Fibroblast of lung (primary cell): ENCODE data around the gene AGBL1. TPM values are rescaled to one million over a fixed set of nuclear protein-coding genes. Genes with fewer than 3 reads are reported as not detected.

Experiments used
- DNase-seq, 2 donors: peaks; one replicate each; pipeline versions ENCODE4 v3.0.0 to v3.0.0-alpha.2; 2010; ENCODE audit warnings: low read depth in 2 of 2
- H2AFZ ChIP-seq: 2 replicates; pipeline ENCODE4 v1.5.1; 2012; ENCODE audit warnings: low read length, control low read depth, inconsistent platforms
- H3K27ac ChIP-seq: 2 replicates; pipeline ENCODE4 v1.5.1; 2011; ENCODE audit warnings: low read length, control low read depth; ENCODE audit not compliant: insufficient read depth
- H3K27me3 ChIP-seq: 2 replicates; pipeline ENCODE4 v1.5.1; 2011; ENCODE audit warnings: mild to moderate bottlenecking, low read length; ENCODE audit not compliant: control insufficient read depth, insufficient read depth
- H3K36me3 ChIP-seq: 2 replicates; pipeline ENCODE4 v1.5.1; 2011; ENCODE audit warnings: low read length; ENCODE audit not compliant: control insufficient read depth, insufficient read depth
- H3K4me1 ChIP-seq: 2 replicates; pipeline ENCODE4 v1.5.1; 2011; ENCODE audit warnings: low read length; ENCODE audit not compliant: control insufficient read depth, insufficient read depth; ENCODE audit errors: extremely low read depth
- H3K4me2 ChIP-seq: 2 replicates; pipeline ENCODE4 v1.5.1; 2011; ENCODE audit warnings: low read length, control low read depth; ENCODE audit not compliant: insufficient read depth; ENCODE audit errors: extremely low read depth
- H3K4me3 ChIP-seq, 4 experiments: fragments of 200-600 bp in 1 of 4; sonication (generic) in 1 of 4; replicated peaks in 1 of 4; 2 replicates each; pipeline ENCODE4 v1.5.1; 2011 to 2016; ENCODE audit warnings: low read length in 4 of 4, low read depth in 3 of 4, mild to moderate bottlenecking in 3 of 4, control low read depth in 2 of 4, inconsistent platforms in 1 of 4, mixed read lengths in 1 of 4; ENCODE audit not compliant: insufficient read depth in 1 of 4; ENCODE audit errors: control extremely low read depth in 1 of 4
- H3K79me2 ChIP-seq: 2 replicates; pipeline ENCODE4 v1.5.1; 2012; ENCODE audit warnings: mild to moderate bottlenecking, low read length, inconsistent platforms; ENCODE audit not compliant: control insufficient read depth, insufficient read depth
- H3K9ac ChIP-seq: 2 replicates; pipeline ENCODE4 v1.5.1; 2011; ENCODE audit warnings: mild to moderate bottlenecking, low read length, control low read depth; ENCODE audit not compliant: insufficient read depth
- H3K9me3 ChIP-seq: 2 replicates; pipeline ENCODE4 v1.5.1; 2012; ENCODE audit warnings: low read depth, low read length; ENCODE audit not compliant: control insufficient read depth, insufficient read depth
- H4K20me1 ChIP-seq: 2 replicates; pipeline ENCODE4 v1.5.1; 2011; ENCODE audit warnings: low read length; ENCODE audit not compliant: control insufficient read depth, insufficient read depth; ENCODE audit errors: extremely low read depth
- CTCF ChIP-seq, 2 donors: IDR thresholded peaks in 1 of 2; conservative IDR thresholded peaks in 1 of 2; 1 replicate in 1 of 2; 2 replicates in 1 of 2; pipeline ENCODE4 v1.5.1; 2011 to 2012; ENCODE audit warnings: low read length in 2 of 2, control low read depth in 1 of 2, inconsistent platforms in 1 of 2, low read depth in 1 of 2, mild to moderate bottlenecking in 1 of 2
- EZH2 ChIP-seq: IDR thresholded peaks from 2 replicates; pipeline ENCODE4 v1.5.1; 2012; ENCODE audit warnings: low read length, control low read depth, mild to moderate bottlenecking; ENCODE audit errors: missing control alignments
- polyA plus RNA-seq, 2 donors: library from polyadenylated mRNA; depleted of rRNA in 1 of 2; stranded (reverse) in 1 of 2; unstranded in 1 of 2; fragments of >200 nt; gene quantifications; 2 replicates each; pipeline ENCODE4 v1.2.1, GENCODE V29; 2011 to 2012; ENCODE audit warnings: missing spikeins in 1 of 2
- total RNA-seq: library from RNA; depleted of rRNA; stranded (reverse); fragments of >200 nt; gene quantifications from 2 replicates; pipeline ENCODE4 v1.2.1, GENCODE V29; 2014

Gene AGBL1
- total and polyA plus RNA-seq, 2 donors (not counting 1 experiment from before 2014, with no cell fraction given) = not detected

- Histone ChIP-seq H3K4me2 (no peak overlapping the region), H3K4me1 (no peaks in the 10 kb centered on the region), H3K9ac (no peak overlapping the region), H3K4me3 (no peak overlapping the region), H2AFZ (no peak overlapping the region), H4K20me1 (no peaks in the 10 kb centered on the region), H3K79me2 (no peaks in the 10 kb centered on the region), H3K9me3 (no peaks in the 10 kb centered on the region), H3K36me3 (no peaks in the 10 kb centered on the region), H3K27ac (no peak overlapping the region), H3K27me3 (no peaks in the 10 kb centered on the region)
- DNase-seq = no peak
- TF ChIP-seq CTCF (conservative IDR thresholded peaks at IDR 0.05 in 1 of 2, IDR thresholded peaks at IDR 0.05 in 1 of 2; ENCODE audit: low read depth in 1 of 2, low read length in 2 of 2) = no peak
- TF ChIP-seq EZH2 = no peak
These were observed 734.2 kb downstream of the AGBL1 start for GRCh38 chr15:86813892-86814291.

GRCh38 chr15:86829245-86829644 lies 749.6 kb downstream of the AGBL1 start:
- Histone ChIP-seq H3K4me3 (no peak overlapping the region), H3K36me3 (no peaks in the 10 kb centered on the region), H3K9ac (no peak overlapping the region), H4K20me1 (no peaks in the 10 kb centered on the region), H3K4me2 (no peak overlapping the region), H3K9me3 (no peaks in the 10 kb centered on the region), H3K79me2 (no peaks in the 10 kb centered on the region), H2AFZ (no peak overlapping the region), H3K4me1 (no peaks in the 10 kb centered on the region), H3K27me3 (no peaks in the 10 kb centered on the region), H3K27ac (no peak overlapping the region)
- TF ChIP-seq CTCF (conservative IDR thresholded peaks at IDR 0.05 in 1 of 2, IDR thresholded peaks at IDR 0.05 in 1 of 2; ENCODE audit: low read depth in 1 of 2, low read length in 2 of 2) (no peak), EZH2 (no peak)
- peak in 1 of 2 donors; percentile 1 for DNase-seq

- Histone ChIP-seq H3K4me2 (no peak overlapping the region), H3K27ac (no peak overlapping the region), H4K20me1 (no peaks in the 10 kb centered on the region), H3K36me3 (no peaks in the 10 kb centered on the region), H3K9me3 (no peaks in the 10 kb centered on the region), H3K79me2 (no peaks in the 10 kb centered on the region), H3K9ac (no peak overlapping the region), H2AFZ (no peak overlapping the region), H3K4me1 (no peaks in the 10 kb centered on the region), H3K4me3 (no peak overlapping the region), H3K27me3 (no peaks in the 10 kb centered on the region)
- DNase-seq = peak in 1 of 2 donors; percentile 20
- TF ChIP-seq EZH2 (no peak), CTCF (conservative IDR thresholded peaks at IDR 0.05 in 1 of 2, IDR thresholded peaks at IDR 0.05 in 1 of 2; ENCODE audit: low read depth in 1 of 2, low read length in 2 of 2) (no peak)
These were observed 750.6 kb downstream of the AGBL1 start for GRCh38 chr15:86830304-86830703.
